Measurements from ENCODE around the gene GMCL1.

DNA sequence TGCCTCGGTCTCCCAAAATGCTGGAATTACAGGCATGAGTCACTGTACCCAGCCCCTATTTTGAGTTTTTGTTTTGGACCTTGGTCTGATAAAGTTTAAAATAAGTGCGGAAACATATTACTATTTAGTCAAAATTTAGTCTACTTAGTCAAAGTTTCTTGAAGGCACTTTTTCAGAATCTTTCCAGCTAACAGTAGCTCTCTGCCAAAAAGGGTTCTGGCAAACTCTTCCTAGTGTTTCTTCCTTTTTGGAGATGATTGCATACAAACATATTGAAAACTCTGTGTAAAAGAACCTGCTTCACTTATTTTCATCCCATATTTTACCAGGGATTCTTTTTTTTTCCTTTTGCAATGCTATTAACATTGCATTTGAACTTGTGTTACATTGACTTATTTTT, 28.8 kb downstream of the GMCL1 start:
- no peak for TF ChIP-seq POLR2A (IDR thresholded peaks at IDR 0.05)
- TF ChIP-seq, protein P1, sequence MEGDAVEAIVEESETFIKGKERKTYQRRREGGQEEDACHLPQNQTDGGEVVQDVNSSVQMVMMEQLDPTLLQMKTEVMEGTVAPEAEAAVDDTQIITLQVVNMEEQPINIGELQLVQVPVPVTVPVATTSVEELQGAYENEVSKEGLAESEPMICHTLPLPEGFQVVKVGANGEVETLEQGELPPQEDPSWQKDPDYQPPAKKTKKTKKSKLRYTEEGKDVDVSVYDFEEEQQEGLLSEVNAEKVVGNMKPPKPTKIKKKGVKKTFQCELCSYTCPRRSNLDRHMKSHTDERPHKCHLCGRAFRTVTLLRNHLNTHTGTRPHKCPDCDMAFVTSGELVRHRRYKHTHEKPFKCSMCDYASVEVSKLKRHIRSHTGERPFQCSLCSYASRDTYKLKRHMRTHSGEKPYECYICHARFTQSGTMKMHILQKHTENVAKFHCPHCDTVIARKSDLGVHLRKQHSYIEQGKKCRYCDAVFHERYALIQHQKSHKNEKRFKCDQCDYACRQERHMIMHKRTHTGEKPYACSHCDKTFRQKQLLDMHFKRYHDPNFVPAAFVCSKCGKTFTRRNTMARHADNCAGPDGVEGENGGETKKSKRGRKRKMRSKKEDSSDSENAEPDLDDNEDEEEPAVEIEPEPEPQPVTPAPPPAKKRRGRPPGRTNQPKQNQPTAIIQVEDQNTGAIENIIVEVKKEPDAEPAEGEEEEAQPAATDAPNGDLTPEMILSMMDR (IDR thresholded peaks at IDR 0.05): no peak

Measured in stomach (tissue), 4 donors.